VCaP (cell line): ENCODE results near the gene BAHCC1.

Source experiments
- H3K27ac ChIP-seq: fragments of 450-650 bp; 2 replicates; pipeline ENCODE4 v1.5.1; 2017
- CTCF ChIP-seq: fragments of 450-650 bp; conservative IDR thresholded peaks from 2 replicates; pipeline ENCODE4 v1.5.1; 2017; ENCODE audit warnings: mild to moderate bottlenecking, moderate library complexity

BAHCC1 gene

DNA sequence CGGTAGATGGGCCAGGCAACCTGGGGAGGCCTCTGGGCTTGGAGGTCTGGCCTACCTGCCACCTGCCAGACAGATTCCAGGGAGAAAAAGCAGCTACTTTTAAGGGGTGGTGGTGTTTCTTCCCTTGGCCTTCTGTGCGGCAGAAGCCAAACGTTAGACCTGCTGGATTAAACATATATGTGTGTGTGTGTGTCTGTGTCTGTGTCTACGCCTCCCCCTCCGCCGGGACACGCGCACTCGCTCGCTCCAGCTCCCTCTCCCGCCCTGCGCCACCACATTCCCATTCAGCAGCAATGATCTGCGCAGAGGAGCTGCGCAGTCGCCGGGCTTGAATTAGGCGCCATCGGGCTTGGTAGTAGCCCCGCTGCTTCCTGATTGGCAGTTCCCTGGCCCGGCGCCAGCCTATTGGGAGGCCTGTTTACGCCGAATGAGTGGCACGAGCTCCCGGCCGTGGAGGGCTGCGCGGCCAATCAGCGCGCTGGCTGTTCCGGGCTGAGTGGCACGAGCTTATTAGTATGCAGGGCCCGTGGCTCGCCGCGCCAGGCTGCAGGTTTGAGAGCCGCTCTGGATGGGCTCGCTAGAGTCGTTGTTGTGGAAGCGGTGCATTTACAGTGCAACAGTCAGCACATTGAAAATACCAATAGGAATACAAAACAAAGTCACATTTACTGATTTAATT is at the start of gene BAHCC1:
Gene BAHCC1, plus strand, starts transcription at position 537 of the 679 bp plus-strand sequence. CDS start 4,283 bp downstream, outside the sequence.
- H3K27ac ChIP-seq = peak within 1 kb of the TSS; percentile 99
- no peak for TF ChIP-seq CTCF

DNA sequence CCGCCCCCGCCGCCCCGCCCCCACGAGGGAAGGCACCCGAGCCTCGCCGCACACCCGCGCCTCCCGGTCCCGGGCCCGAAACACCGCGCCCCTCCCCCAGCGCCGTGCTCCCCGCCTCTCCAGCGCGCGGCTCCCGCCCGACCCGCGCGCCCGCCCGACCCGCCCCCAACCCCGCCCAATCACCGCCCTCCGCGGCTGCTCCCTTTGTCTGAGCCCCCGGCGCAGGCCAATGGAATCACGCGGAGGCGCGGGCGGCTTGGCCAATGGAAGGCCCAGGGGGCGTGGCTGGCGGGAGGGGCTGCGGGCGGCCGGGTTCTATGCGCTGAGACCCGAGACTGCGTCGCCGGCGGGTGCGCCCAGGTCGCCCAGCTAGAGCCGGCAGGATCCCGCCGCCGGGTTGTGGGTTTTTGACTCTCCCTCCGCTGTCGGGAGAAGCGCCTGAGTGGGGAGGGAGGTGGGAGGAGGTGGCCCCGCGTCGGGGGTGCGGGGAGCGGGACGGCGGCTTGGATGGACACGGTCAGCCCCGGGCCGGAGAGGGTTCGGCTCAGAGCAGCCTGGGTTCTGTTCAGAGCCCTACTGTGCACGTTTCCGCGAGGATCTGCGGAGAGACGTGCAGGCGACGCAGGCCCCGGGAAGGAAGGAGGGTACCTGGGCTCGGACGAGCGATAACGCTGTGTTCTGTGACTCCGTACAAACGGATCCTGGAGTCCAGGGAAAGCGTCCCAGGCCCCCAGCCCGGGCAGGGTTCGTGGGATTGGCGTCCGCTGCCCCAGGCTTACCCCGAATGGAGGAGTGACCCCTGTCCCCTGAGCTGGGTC is 49.0 kb upstream of the BAHCC1 start:
- peak overlapping the region; percentile 100 for H3K27ac ChIP-seq
- TF ChIP-seq CTCF = no peak

GRCh38 chr17:81346908-81347349 is 48.3 kb upstream of the BAHCC1 start:
- peak overlapping the region; percentile 100 for H3K27ac ChIP-seq
- no peak for TF ChIP-seq CTCF

GRCh38 chr17:81347437-81347836 is 47.8 kb upstream of the BAHCC1 start:
- H3K27ac ChIP-seq = no peak overlapping the region; the same call in 1 of the 2 replicates
- TF ChIP-seq CTCF = no peak

- no peak for TF ChIP-seq CTCF
- H3K27ac ChIP-seq = no peak overlapping the region; the same call in 1 of the 2 replicates
These were observed 46.9 kb upstream of the BAHCC1 start for GRCh38 chr17:81348097-81349055.

GRCh38 chr17:81349397-81350319 is 45.6 kb upstream of the BAHCC1 start:
- no peak overlapping the region for H3K27ac ChIP-seq
- no peak for TF ChIP-seq CTCF
